Effector CD4-positive, alpha-beta T cell (primary cell): ENCODE results near the gene HS1BP3.

Source experiments
- DNase-seq: peaks from one replicate; pipeline ENCODE4 v3.0.0-alpha.2; 2020

Gene HS1BP3

GRCh38 chr2:20567926-20568179 is 83.0 kb downstream of the HS1BP3 start:
- DNase-seq = no peak
